ENCODE measurements around the gene PRRT2. TPM values are rescaled to one million over a fixed set of nuclear protein-coding genes. Genes with fewer than 3 reads are reported as not detected.

PRRT2 gene
- total RNA-seq, 6 experiments from 2014 or later = 0.15 to 0.98 (median 0.51) TPM; not detected in 2

DNA sequence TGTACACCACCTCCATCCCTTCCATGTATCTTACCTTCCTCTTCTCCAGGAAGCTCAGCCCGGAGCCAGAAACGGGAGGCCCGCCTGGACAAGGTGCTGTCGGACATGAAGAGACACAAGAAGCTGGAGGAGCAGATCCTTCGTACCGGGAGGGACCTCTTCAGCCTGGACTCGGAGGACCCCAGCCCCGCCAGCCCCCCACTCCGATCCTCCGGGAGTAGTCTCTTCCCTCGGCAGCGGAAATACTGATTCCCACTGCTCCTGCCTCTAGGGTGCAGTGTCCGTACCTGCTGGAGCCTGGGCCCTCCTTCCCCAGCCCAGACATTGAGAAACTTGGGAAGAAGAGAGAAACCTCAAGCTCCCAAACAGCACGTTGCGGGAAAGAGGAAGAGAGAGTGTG lies 7.5 kb downstream of the PRRT2 start:
- TF ChIP-seq, protein P1, sequence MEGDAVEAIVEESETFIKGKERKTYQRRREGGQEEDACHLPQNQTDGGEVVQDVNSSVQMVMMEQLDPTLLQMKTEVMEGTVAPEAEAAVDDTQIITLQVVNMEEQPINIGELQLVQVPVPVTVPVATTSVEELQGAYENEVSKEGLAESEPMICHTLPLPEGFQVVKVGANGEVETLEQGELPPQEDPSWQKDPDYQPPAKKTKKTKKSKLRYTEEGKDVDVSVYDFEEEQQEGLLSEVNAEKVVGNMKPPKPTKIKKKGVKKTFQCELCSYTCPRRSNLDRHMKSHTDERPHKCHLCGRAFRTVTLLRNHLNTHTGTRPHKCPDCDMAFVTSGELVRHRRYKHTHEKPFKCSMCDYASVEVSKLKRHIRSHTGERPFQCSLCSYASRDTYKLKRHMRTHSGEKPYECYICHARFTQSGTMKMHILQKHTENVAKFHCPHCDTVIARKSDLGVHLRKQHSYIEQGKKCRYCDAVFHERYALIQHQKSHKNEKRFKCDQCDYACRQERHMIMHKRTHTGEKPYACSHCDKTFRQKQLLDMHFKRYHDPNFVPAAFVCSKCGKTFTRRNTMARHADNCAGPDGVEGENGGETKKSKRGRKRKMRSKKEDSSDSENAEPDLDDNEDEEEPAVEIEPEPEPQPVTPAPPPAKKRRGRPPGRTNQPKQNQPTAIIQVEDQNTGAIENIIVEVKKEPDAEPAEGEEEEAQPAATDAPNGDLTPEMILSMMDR (IDR thresholded peaks at IDR 0.05) = no peak
- TF ChIP-seq POLR2A (IDR thresholded peaks at IDR 0.05) = no peak
- DNase-seq = no peak
- Histone ChIP-seq H3K9me3 (no peaks in the 10 kb centered on the region), H3K27ac (no peak overlapping the region), H3K27me3 (no peaks in the 10 kb centered on the region), H3K36me3 (no peaks in the 10 kb centered on the region), H3K4me1 (peaks cover 0 to 54% (median 23%) of the 10 kb centered on the region in 4 donors), H3K4me3 (no peak overlapping the region)
- 71% methylated on average over 12 of the region's 15 CpGs for WGBS (ENCODE audit: insufficient coverage, low coverage, low lambda C conversion rate, missing lambda C conversion rate)
- intact Hi-C loops (cut with DNase I) = loop anchor here in 1 of 2 donors (10.0 kb wide), 1 partner anchor 175 kb away; the partner anchor contains the start of genes HIRIP3 and INO80E
- ATAC-seq = no peak

DNA sequence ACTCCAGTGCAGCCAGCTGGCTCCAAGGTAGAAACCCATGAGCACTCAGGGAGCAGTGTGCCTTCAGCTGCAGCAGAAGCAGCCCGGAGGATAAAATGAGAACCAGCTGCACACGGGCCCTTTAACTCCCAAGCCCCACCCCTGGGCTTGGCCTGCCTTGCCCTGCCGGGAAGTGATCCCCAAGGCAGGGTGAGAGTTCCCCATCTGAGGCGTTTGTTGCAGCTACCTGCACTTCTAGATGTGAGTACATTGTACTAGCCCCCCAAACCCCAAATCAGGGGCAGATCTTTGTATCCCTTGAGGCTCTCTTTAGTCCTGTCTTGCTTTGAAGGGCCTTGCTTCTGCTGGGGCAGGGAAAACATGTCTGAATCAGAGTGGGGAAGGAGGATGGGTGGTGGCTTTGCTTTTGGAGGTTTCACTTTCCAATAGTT lies 8.3 kb downstream of the PRRT2 start, which contains the start of gene MVP:
MVP (plus strand) TSS at position 192 of the 431 bp plus-strand sequence. CDS start 10,088 bp downstream, outside the sequence.
- peaks cover 0 to 51% (median 25%) of the 10 kb centered on the region in 4 donors for H3K4me1 ChIP-seq
- H3K27ac ChIP-seq = peak within 1 kb of the TSS; percentile 68 to 89 (median 74)
- TF ChIP-seq POLR2A (IDR thresholded peaks at IDR 0.05) = peak; percentile 36
- TF ChIP-seq, protein P1 (IDR thresholded peaks at IDR 0.05) = no peak
- H3K27me3 ChIP-seq = no peaks in the 10 kb centered on the region
- intact Hi-C loops (cut with DNase I) = no loop called here
- H3K4me3 ChIP-seq = peak within 1 kb of the TSS; percentile 65 to 79 (median 79)
- no peaks in the 10 kb centered on the region for H3K9me3 ChIP-seq
- WGBS (ENCODE audit: insufficient coverage, low coverage, low lambda C conversion rate, missing lambda C conversion rate) = 0% methylated on average over 2 of the region's 4 CpGs
- ATAC-seq = peak; percentile 48 to 51 (median 50)
- no peaks in the 10 kb centered on the region for H3K36me3 ChIP-seq
- peak; percentile 77 to 84 (median 77) for DNase-seq

DNA sequence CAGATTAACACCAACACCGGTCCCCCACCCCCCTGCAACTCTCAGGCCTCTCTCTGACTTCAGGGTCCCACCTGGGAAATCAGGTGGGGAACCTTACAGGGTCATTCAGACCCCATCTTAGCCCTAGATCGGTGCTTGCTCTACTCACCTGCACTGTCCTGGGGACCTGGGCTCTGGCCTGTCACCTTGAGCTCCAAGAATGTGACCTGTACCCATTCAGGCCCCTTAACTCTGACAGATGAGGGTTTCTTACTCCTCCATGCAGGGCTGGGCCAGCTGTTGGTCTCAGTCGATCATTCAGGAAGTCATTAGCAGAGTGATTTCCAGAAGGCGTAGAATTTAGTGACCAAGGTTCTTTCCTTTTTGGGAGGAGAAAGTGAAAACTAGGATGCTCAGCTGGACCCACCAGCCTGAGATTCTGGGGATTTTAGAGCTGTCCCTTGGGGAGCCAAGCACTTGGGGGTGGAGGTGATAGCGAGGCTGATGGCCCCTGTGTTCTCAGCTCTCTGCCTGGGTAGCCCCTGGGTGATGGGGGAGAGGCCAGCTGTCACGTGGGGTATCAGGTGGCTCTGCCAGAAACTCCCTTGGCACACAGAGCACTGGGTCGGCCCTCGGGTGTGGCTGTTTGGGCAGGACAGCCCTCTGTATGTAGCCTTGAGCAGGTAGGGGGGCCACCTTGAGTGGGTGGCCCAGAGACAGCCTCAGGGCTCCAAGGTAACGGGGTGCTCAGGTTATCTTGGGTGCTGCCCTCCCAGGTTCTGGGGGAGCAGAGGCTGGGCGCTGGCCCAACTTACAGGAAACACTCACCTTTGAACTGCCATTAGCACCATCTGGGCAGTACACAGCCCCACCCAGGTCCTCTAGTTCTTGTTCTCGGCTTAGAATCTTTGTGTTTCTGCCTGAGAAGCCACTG lies 9.0 kb downstream of the PRRT2 start:
- WGBS (ENCODE audit: insufficient coverage, low coverage, low lambda C conversion rate, missing lambda C conversion rate) = 7% methylated on average over 6 of the region's 11 CpGs

DNA sequence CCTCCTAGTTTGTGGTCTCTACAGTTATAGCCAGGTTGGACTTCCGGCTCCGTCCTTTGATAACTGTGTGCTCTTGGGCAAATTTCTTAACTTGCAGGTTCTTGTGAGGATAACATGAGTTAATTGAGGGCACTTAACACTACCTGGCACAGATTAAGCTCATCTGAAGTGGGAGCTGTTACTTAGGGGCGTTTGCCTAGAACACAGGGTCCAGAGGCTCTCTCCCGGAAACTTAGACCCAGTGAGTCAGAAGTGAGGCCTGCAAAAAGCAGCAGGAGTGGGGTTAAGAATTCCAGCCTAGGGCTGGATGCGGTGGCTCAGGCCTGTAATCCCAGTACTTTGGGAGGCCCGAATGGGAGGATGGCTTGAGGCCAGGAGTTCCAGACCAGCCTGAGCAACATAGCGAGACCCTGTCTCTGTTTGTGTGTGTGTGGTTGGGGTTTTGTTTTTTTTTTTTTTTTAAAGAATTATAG lies 9.7 kb downstream of the PRRT2 start:
- WGBS (ENCODE audit: insufficient coverage, low coverage, low lambda C conversion rate, missing lambda C conversion rate) = 26% methylated on average over 7 of the region's 7 CpGs
- Histone ChIP-seq H3K36me3 (no peaks in the 10 kb centered on the region), H3K4me1 (peaks cover 0 to 50% (median 25%) of the 10 kb centered on the region in 4 donors), H3K9me3 (no peaks in the 10 kb centered on the region), H3K27ac (peak overlapping the region; percentile 68 to 89 (median 74)), H3K4me3 (peak overlapping the region; percentile 65 to 79 (median 79)), H3K27me3 (no peaks in the 10 kb centered on the region)
- ATAC-seq (peak in 1 of 4 donors; percentile 2), DNase-seq (no peak)
- intact Hi-C loops (cut with DNase I) = no loop called here
- TF ChIP-seq, protein P1 (IDR thresholded peaks at IDR 0.05) = no peak
- TF ChIP-seq POLR2A (IDR thresholded peaks at IDR 0.05) = no peak

More for the DNA sequence above, 9.0 kb downstream of the PRRT2 start:
- intact Hi-C loops (cut with DNase I) = no loop called here
- TF ChIP-seq, protein P1 (IDR thresholded peaks at IDR 0.05) = no peak
- peak; percentile 28 for TF ChIP-seq POLR2A (IDR thresholded peaks at IDR 0.05)
- Histone ChIP-seq H3K9me3 (no peaks in the 10 kb centered on the region), H3K36me3 (no peaks in the 10 kb centered on the region), H3K27me3 (no peaks in the 10 kb centered on the region), H3K4me3 (peak overlapping the region; percentile 65 to 79 (median 79)), H3K4me1 (peaks cover 0 to 51% (median 25%) of the 10 kb centered on the region in 4 donors), H3K27ac (peak overlapping the region; percentile 68 to 89 (median 74))
- ATAC-seq (peak; percentile 52 to 70 (median 66)), DNase-seq (peak; percentile 73 to 82 (median 76))

All from right lobe of liver (tissue), 6 donors.